Vagina (tissue), 2 donors: ENCODE data around the gene FBXW2. TPM values are rescaled to one million over a fixed set of nuclear protein-coding genes. Genes with fewer than 3 reads are reported as not detected.

Source experiments
- DNase-seq, 2 donors: peaks; one replicate each; pipeline ENCODE4 v3.0.0-alpha.2; 2017; ENCODE audit errors: extremely low spot score in 2 of 2
- H3K27ac ChIP-seq: fragments of 200-600 bp; sonication (generic); one replicate; pipeline ENCODE4 v1.5.1; 2019
- H3K27me3 ChIP-seq: fragments of 200-600 bp; sonication (generic); one replicate; pipeline ENCODE4 v1.5.1; 2019
- H3K36me3 ChIP-seq, 2 donors: fragments of 200-600 bp; sonication (generic); one replicate each; pipeline ENCODE4 v1.5.1; 2017 to 2019
- H3K4me1 ChIP-seq: fragments of 200-600 bp; sonication (generic); one replicate; pipeline ENCODE4 v1.5.1; 2019
- H3K4me3 ChIP-seq, 2 donors: fragments of 200-600 bp; sonication (generic); 1 replicate in 1 of 2; 2 replicates in 1 of 2; pipeline ENCODE4 v1.5.1; 2016 to 2019
- H3K9me3 ChIP-seq: fragments of 200-600 bp; sonication (generic); one replicate; pipeline ENCODE4 v1.5.1; 2019
- POLR2A ChIP-seq, 2 donors: fragments of 450-650 bp; IDR thresholded peaks; one replicate each; pipeline ENCODE4 v1.6.1; 2017; ENCODE audit warnings: antibody characterized with exemption in 2 of 2, mild to moderate bottlenecking in 2 of 2, moderate library complexity in 2 of 2
- POLR2AphosphoS5 ChIP-seq, 2 donors: sonication (generic); formaldehyde crosslinking; IDR thresholded peaks; one replicate each; pipeline ENCODE4 v1.9.0; 2017; ENCODE audit warnings: antibody characterized with exemption in 2 of 2, mild to moderate bottlenecking in 2 of 2, low read depth in 1 of 2; ENCODE audit not compliant: insufficient read depth in 1 of 2
- intact Hi-C: fragments of 100-400 bp; cut with DNase I; formaldehyde crosslinking; loops from one replicate; pipeline ENCODE4 v1.15.1; 2023
- total RNA-seq: library from RNA; depleted of rRNA; stranded (reverse); fragments of >200 nt; gene quantifications from one replicate; pipeline ENCODE4 v1.2.3, GENCODE V29; 2016
- TF ChIP-seq, protein P1 (sequence below), 3 experiments: fragments of 450-650 bp in 2 of 3; fragments of 200-600 bp in 1 of 3; sonication (generic) in 1 of 3; IDR thresholded peaks; one replicate each; pipeline ENCODE4 v1.5.1; 2017 to 2019; ENCODE audit warnings: antibody characterized with exemption in 3 of 3, mild to moderate bottlenecking in 2 of 3, moderate library complexity in 2 of 3

The FBXW2 gene
- total RNA-seq, 1 donor from 2014 or later: 33.1 TPM

GRCh38 chr9:120736881-120737280, 56.3 kb downstream of the FBXW2 start:
- H3K27ac ChIP-seq: no peak overlapping the region
- no peaks in the 10 kb centered on the region for H3K36me3 ChIP-seq
- no peaks in the 10 kb centered on the region for H3K9me3 ChIP-seq
- no peak for TF ChIP-seq POLR2A (IDR thresholded peaks at IDR 0.05)
- TF ChIP-seq, protein P1, sequence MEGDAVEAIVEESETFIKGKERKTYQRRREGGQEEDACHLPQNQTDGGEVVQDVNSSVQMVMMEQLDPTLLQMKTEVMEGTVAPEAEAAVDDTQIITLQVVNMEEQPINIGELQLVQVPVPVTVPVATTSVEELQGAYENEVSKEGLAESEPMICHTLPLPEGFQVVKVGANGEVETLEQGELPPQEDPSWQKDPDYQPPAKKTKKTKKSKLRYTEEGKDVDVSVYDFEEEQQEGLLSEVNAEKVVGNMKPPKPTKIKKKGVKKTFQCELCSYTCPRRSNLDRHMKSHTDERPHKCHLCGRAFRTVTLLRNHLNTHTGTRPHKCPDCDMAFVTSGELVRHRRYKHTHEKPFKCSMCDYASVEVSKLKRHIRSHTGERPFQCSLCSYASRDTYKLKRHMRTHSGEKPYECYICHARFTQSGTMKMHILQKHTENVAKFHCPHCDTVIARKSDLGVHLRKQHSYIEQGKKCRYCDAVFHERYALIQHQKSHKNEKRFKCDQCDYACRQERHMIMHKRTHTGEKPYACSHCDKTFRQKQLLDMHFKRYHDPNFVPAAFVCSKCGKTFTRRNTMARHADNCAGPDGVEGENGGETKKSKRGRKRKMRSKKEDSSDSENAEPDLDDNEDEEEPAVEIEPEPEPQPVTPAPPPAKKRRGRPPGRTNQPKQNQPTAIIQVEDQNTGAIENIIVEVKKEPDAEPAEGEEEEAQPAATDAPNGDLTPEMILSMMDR (IDR thresholded peaks at IDR 0.05): no peak
- TF ChIP-seq POLR2AphosphoS5 (IDR thresholded peaks at IDR 0.05; ENCODE audit: insufficient read depth in 1 of 2, low read depth in 1 of 2): no peak
- H3K27me3 ChIP-seq: no peaks in the 10 kb centered on the region
- intact Hi-C loops: no loop called here
- H3K4me3 ChIP-seq: no peak overlapping the region
- no peaks in the 10 kb centered on the region for H3K4me1 ChIP-seq
- no peak for DNase-seq

GRCh38 chr9:120735415-120736126, 57.6 kb downstream of the FBXW2 start:
- no peak for DNase-seq
- no peaks in the 10 kb centered on the region for H3K9me3 ChIP-seq
- H3K36me3 ChIP-seq: no peaks in the 10 kb centered on the region
- H3K4me1 ChIP-seq: no peaks in the 10 kb centered on the region
- H3K4me3 ChIP-seq: no peak overlapping the region
- no peaks in the 10 kb centered on the region for H3K27me3 ChIP-seq
- intact Hi-C loops: no loop called here
- no peak overlapping the region for H3K27ac ChIP-seq
- no peak for TF ChIP-seq POLR2A (IDR thresholded peaks at IDR 0.05)
- TF ChIP-seq, protein P1 (IDR thresholded peaks at IDR 0.05): no peak
- no peak for TF ChIP-seq POLR2AphosphoS5 (IDR thresholded peaks at IDR 0.05; ENCODE audit: insufficient read depth in 1 of 2, low read depth in 1 of 2)

DNA sequence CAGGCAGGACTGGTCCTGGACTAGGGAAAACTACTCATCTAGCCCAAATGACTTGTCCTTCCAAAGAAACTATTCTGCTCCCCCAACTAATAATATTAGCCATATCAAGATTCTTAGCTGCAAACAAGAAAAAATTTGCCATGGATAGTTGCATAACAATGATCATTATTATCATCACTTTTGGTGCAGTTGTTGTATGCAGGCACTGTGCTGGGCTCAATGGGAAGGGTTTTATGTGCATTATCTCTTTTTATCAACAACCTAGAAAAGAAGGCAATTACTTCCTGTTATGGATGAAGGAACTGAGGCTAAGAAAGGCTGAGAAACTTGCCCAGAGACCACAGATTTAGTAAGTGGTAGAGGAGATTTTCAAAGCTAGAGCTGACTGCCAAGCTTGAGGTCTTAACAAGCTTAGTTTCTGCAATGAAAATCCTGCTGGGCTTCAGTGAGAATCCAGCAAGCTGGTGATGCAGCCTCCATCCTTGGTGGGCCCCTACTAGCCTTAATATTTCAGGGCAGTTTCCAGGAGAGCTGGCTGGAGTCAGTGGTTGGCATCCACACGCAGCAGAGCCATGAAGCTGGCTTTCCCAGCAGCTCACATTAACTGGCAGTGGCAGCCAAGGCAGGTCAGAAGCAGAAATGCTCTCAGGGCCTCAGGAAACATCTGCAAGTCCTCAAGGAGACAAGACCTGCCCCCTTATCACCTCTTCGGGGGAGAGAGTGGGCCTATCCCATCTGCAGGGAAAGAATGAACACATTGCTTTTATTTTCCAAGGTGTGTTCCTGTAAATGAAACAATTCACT, 58.4 kb downstream of the FBXW2 start:
- intact Hi-C loops: no loop called here

GRCh38 chr9:120733190-120733589, 60.0 kb downstream of the FBXW2 start:
- DNase-seq: no peak
- no peak overlapping the region for H3K4me3 ChIP-seq
- no peaks in the 10 kb centered on the region for H3K36me3 ChIP-seq
- no peak overlapping the region for H3K27ac ChIP-seq
- no peaks in the 10 kb centered on the region for H3K4me1 ChIP-seq
- no peak for TF ChIP-seq POLR2A (IDR thresholded peaks at IDR 0.05)
- TF ChIP-seq POLR2AphosphoS5 (IDR thresholded peaks at IDR 0.05; ENCODE audit: insufficient read depth in 1 of 2, low read depth in 1 of 2): no peak
- TF ChIP-seq, protein P1 (IDR thresholded peaks at IDR 0.05): no peak
- no peaks in the 10 kb centered on the region for H3K27me3 ChIP-seq
- intact Hi-C loops: no loop called here
- no peaks in the 10 kb centered on the region for H3K9me3 ChIP-seq

More for the DNA sequence above, 58.4 kb downstream of the FBXW2 start:
- Histone ChIP-seq H3K4me1 (no peaks in the 10 kb centered on the region), H3K36me3 (no peaks in the 10 kb centered on the region), H3K9me3 (no peaks in the 10 kb centered on the region), H3K4me3 (no peak overlapping the region), H3K27me3 (no peaks in the 10 kb centered on the region), H3K27ac (no peak overlapping the region)
- no peak for DNase-seq
- no peak for TF ChIP-seq POLR2AphosphoS5 (IDR thresholded peaks at IDR 0.05; ENCODE audit: insufficient read depth in 1 of 2, low read depth in 1 of 2)
- TF ChIP-seq, protein P1 (IDR thresholded peaks at IDR 0.05): no peak
- no peak for TF ChIP-seq POLR2A (IDR thresholded peaks at IDR 0.05)
